ENCODE results near the gene LIG1.
A peak's percentile ranks its signal among the peaks of the same experiment; 100 is the strongest.
"Not testable (repeated sequence)": the region's sequence is repeated elsewhere in the genome, so short reads cannot be mapped to it uniquely, and the experiment has no call there.

Gene LIG1

GRCh38 chr19:48091111-48091718 is 78.9 kb downstream of the LIG1 start:
- not testable (repeated sequence) for H3K27me3 Mint-ChIP-seq (ENCODE audit: low read depth); H3K27ac Mint-ChIP-seq; H3K4me1 Mint-ChIP-seq (ENCODE audit: low read depth); H3K4me3 Mint-ChIP-seq
- Mint-ChIP-seq H3K36me3 (ENCODE audit: low read depth) (peaks cover 28% of the 10 kb centered on the region), H3K9me3 (peaks cover 12% of the 10 kb centered on the region)

- H3K36me3 Mint-ChIP-seq (ENCODE audit: low read depth) = peaks cover 22% of the 10 kb centered on the region
- no peaks in the 10 kb centered on the region for H3K4me1 Mint-ChIP-seq (ENCODE audit: low read depth)
- no peak overlapping the region for H3K4me3 Mint-ChIP-seq
- H3K27ac Mint-ChIP-seq = no peak overlapping the region
- no peaks in the 10 kb centered on the region for H3K27me3 Mint-ChIP-seq (ENCODE audit: low read depth)
- H3K9me3 Mint-ChIP-seq = peaks cover 12% of the 10 kb centered on the region
Observed at GRCh38 chr19:48090281-48090802, 79.8 kb downstream of the LIG1 start.

GRCh38 chr19:48088991-48089390 is 81.2 kb downstream of the LIG1 start:
- not testable (repeated sequence) for H3K27me3 Mint-ChIP-seq (ENCODE audit: low read depth); H3K9me3 Mint-ChIP-seq; H3K27ac Mint-ChIP-seq; H3K4me3 Mint-ChIP-seq; H3K36me3 Mint-ChIP-seq (ENCODE audit: low read depth); H3K4me1 Mint-ChIP-seq (ENCODE audit: low read depth)

- Mint-ChIP-seq H3K9me3 (no peaks in the 10 kb centered on the region), H3K27ac (no peak overlapping the region), H3K36me3 (ENCODE audit: low read depth) (no peaks in the 10 kb centered on the region), H3K4me1 (ENCODE audit: low read depth) (no peaks in the 10 kb centered on the region), H3K4me3 (no peak overlapping the region), H3K27me3 (ENCODE audit: low read depth) (no peaks in the 10 kb centered on the region)
Observed at GRCh38 chr19:48085904-48086864, 84.0 kb downstream of the LIG1 start.

GRCh38 chr19:48085076-48085475 is 85.1 kb downstream of the LIG1 start:
- Mint-ChIP-seq H3K4me1 (ENCODE audit: low read depth) (no peaks in the 10 kb centered on the region), H3K36me3 (ENCODE audit: low read depth) (no peaks in the 10 kb centered on the region), H3K4me3 (no peak overlapping the region), H3K27me3 (ENCODE audit: low read depth) (no peaks in the 10 kb centered on the region), H3K9me3 (no peaks in the 10 kb centered on the region), H3K27ac (no peak overlapping the region)

GRCh38 chr19:48081106-48081505 is 89.0 kb downstream of the LIG1 start:
- H3K9me3 Mint-ChIP-seq = no peaks in the 10 kb centered on the region
- no peaks in the 10 kb centered on the region for H3K27me3 Mint-ChIP-seq (ENCODE audit: low read depth)
- H3K4me3 Mint-ChIP-seq = no peak overlapping the region
- H3K27ac Mint-ChIP-seq = no peak overlapping the region
- H3K4me1 Mint-ChIP-seq (ENCODE audit: low read depth) = no peaks in the 10 kb centered on the region
- no peaks in the 10 kb centered on the region for H3K36me3 Mint-ChIP-seq (ENCODE audit: low read depth)

- H3K9me3 Mint-ChIP-seq; H3K4me1 Mint-ChIP-seq (ENCODE audit: low read depth): not testable (repeated sequence)
Observed at GRCh38 chr19:48070177-48070769, 99.9 kb downstream of the LIG1 start.

GRCh38 chr19:48069435-48069834 is 100.7 kb downstream of the LIG1 start:
- no peaks in the 10 kb centered on the region for H3K4me1 Mint-ChIP-seq (ENCODE audit: low read depth)
- no peak overlapping the region for H3K4me3 Mint-ChIP-seq
- H3K9me3 Mint-ChIP-seq = no peaks in the 10 kb centered on the region
- peak overlapping the region; percentile 39 for H3K27ac Mint-ChIP-seq
- peaks cover 6% of the 10 kb centered on the region for H3K36me3 Mint-ChIP-seq (ENCODE audit: low read depth)
- H3K27me3 Mint-ChIP-seq (ENCODE audit: low read depth) = no peaks in the 10 kb centered on the region

More at GRCh38 chr19:48070177-48070769, 99.9 kb downstream of the LIG1 start:
- H3K27ac Mint-ChIP-seq; H3K27me3 Mint-ChIP-seq (ENCODE audit: low read depth); H3K36me3 Mint-ChIP-seq (ENCODE audit: low read depth); H3K4me3 Mint-ChIP-seq: not testable (repeated sequence)

Data from T-helper 1 cell treated with Interleukin-12 subunit alpha and Interleukin-12 subunit beta and Interleukin-4 antibody, amounts not matched to agents 30 μg/mL and 1 μg/mL, for 36 hours (primary cell).